Measurements from ENCODE around the gene OR52A1.

OR52A1 gene

GRCh38 chr11:5137996-5138395, 16.6 kb downstream of the OR52A1 start, which contains the start of gene OR52A5:
Gene OR52A5, minus strand, starts transcription at chr11:5138356. Its CDS starts 5,714 bp downstream, at chr11:5132642.
- H3K4me3 ChIP-seq (ENCODE audit: insufficient read depth, low read depth, low read length, poor library complexity, severe bottlenecking), result no peak within 1 kb of the TSS
- no peaks in the 10 kb centered on the region for H3K4me1 ChIP-seq (ENCODE audit: control insufficient read depth, insufficient read depth, low read length, poor library complexity, severe bottlenecking)

DNA sequence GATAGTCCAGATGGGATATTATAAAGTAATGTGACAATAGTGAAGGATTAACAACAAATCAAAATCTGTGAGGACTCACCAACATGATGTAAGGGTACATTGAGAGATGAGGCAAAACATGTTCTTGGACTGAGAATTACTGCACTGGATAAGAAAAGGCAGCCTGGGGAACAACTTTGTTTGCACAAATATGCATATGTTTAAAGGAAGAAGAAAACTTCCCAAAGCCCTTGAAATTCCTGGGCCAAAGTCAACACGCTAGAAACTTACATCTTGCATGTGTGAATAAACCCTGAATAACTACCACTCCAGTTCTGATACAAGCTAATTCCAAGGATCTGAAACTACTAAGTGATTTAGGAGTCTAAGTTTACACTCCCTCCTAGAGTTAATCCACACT, 17.5 kb downstream of the OR52A1 start:
- Histone ChIP-seq H3K27me3 (replicated peaks; ENCODE audit: control insufficient read depth, insufficient read depth, low read length, poor library complexity, severe bottlenecking) (no peaks in the 10 kb centered on the region), H3K4me1 (ENCODE audit: control insufficient read depth, insufficient read depth, low read length, poor library complexity, severe bottlenecking) (no peaks in the 10 kb centered on the region), H3K27ac (ENCODE audit: insufficient read depth, low read length, poor library complexity, severe bottlenecking) (no peak overlapping the region), H3K36me3 (ENCODE audit: control insufficient read depth, insufficient read depth, low read length) (no peaks in the 10 kb centered on the region), H3K4me3 (ENCODE audit: insufficient read depth, low read depth, low read length, poor library complexity, severe bottlenecking) (no peak overlapping the region), H3K9me3 (ENCODE audit: control insufficient read depth, low read length) (no peaks in the 10 kb centered on the region)
- DNase-seq, result no peak

More at GRCh38 chr11:5137996-5138395, 16.6 kb downstream of the OR52A1 start, which contains the start of gene OR52A5:
- Histone ChIP-seq H3K27me3 (replicated peaks; ENCODE audit: control insufficient read depth, insufficient read depth, low read length, poor library complexity, severe bottlenecking) (no peaks in the 10 kb centered on the region), H3K9me3 (ENCODE audit: control insufficient read depth, low read length) (no peaks in the 10 kb centered on the region), H3K36me3 (ENCODE audit: control insufficient read depth, insufficient read depth, low read length) (no peaks in the 10 kb centered on the region), H3K27ac (ENCODE audit: insufficient read depth, low read length, poor library complexity, severe bottlenecking) (no peak within 1 kb of the TSS)
- DNase-seq, result no peak

- no peaks in the 10 kb centered on the region for H3K36me3 ChIP-seq (ENCODE audit: control insufficient read depth, insufficient read depth, low read length)
- H3K27ac ChIP-seq (ENCODE audit: insufficient read depth, low read length, poor library complexity, severe bottlenecking), result no peak overlapping the region
- no peaks in the 10 kb centered on the region for H3K27me3 ChIP-seq (replicated peaks; ENCODE audit: control insufficient read depth, insufficient read depth, low read length, poor library complexity, severe bottlenecking)
- no peak for DNase-seq
- no peaks in the 10 kb centered on the region for H3K4me1 ChIP-seq (ENCODE audit: control insufficient read depth, insufficient read depth, low read length, poor library complexity, severe bottlenecking)
- no peak overlapping the region for H3K4me3 ChIP-seq (ENCODE audit: insufficient read depth, low read depth, low read length, poor library complexity, severe bottlenecking)
- no peaks in the 10 kb centered on the region for H3K9me3 ChIP-seq (ENCODE audit: control insufficient read depth, low read length)
Measured at GRCh38 chr11:5136261-5136660, 18.3 kb downstream of the OR52A1 start.

- H3K4me3 ChIP-seq (ENCODE audit: insufficient read depth, low read depth, low read length, poor library complexity, severe bottlenecking), result no peak overlapping the region
- no peaks in the 10 kb centered on the region for H3K9me3 ChIP-seq (ENCODE audit: control insufficient read depth, low read length)
- no peaks in the 10 kb centered on the region for H3K36me3 ChIP-seq (ENCODE audit: control insufficient read depth, insufficient read depth, low read length)
- no peak for DNase-seq
- no peak overlapping the region for H3K27ac ChIP-seq (ENCODE audit: insufficient read depth, low read length, poor library complexity, severe bottlenecking)
- no peaks in the 10 kb centered on the region for H3K27me3 ChIP-seq (replicated peaks; ENCODE audit: control insufficient read depth, insufficient read depth, low read length, poor library complexity, severe bottlenecking)
- H3K4me1 ChIP-seq (ENCODE audit: control insufficient read depth, insufficient read depth, low read length, poor library complexity, severe bottlenecking), result no peaks in the 10 kb centered on the region
Measured at GRCh38 chr11:5131584-5132335, 22.8 kb downstream of the OR52A1 start.

GRCh38 chr11:5129457-5129877, 25.1 kb downstream of the OR52A1 start:
- Histone ChIP-seq H3K27ac (ENCODE audit: insufficient read depth, low read length, poor library complexity, severe bottlenecking) (no peak overlapping the region), H3K9me3 (ENCODE audit: control insufficient read depth, low read length) (no peaks in the 10 kb centered on the region), H3K27me3 (replicated peaks; ENCODE audit: control insufficient read depth, insufficient read depth, low read length, poor library complexity, severe bottlenecking) (no peaks in the 10 kb centered on the region), H3K4me3 (ENCODE audit: insufficient read depth, low read depth, low read length, poor library complexity, severe bottlenecking) (no peak overlapping the region), H3K36me3 (ENCODE audit: control insufficient read depth, insufficient read depth, low read length) (no peaks in the 10 kb centered on the region), H3K4me1 (ENCODE audit: control insufficient read depth, insufficient read depth, low read length, poor library complexity, severe bottlenecking) (no peaks in the 10 kb centered on the region)
- no peak for DNase-seq

DNA sequence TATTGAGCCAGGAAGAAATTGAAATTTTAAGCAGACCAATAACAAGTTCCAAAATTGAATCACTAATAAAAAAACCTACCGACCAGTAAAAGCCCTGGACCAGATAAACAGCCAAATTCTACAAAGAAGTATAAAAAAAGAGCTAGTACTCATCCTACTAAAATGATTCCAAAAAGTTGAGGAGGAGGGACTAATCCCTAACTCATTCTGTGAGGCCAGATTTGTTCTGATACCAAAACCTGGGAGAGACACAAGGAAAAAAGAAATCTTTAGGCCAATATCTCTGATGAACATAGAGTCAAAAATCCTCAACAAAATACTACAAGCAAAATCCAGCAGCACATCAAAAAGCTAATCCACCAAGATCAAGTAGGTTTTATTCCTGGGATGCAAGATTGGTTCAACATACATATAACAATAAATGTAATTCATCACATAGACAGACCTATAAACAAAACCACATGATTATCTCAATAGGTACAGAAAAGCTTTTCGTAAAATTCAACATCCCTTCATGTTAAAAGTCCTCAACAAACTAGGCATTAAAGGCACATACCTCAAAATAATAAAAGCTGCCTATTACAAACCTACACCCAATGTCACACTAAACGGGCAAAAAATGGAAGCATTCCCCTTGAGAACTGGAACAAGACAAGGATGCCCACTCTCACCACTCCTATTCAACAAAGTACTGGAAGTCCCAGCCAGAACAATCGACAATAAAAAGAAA, 29.5 kb downstream of the OR52A1 start:
- Histone ChIP-seq H3K9me3 (ENCODE audit: control insufficient read depth, low read length) (no peaks in the 10 kb centered on the region), H3K27ac (ENCODE audit: insufficient read depth, low read length, poor library complexity, severe bottlenecking) (no peak overlapping the region), H3K27me3 (replicated peaks; ENCODE audit: control insufficient read depth, insufficient read depth, low read length, poor library complexity, severe bottlenecking) (no peaks in the 10 kb centered on the region), H3K36me3 (ENCODE audit: control insufficient read depth, insufficient read depth, low read length) (no peaks in the 10 kb centered on the region), H3K4me3 (ENCODE audit: insufficient read depth, low read depth, low read length, poor library complexity, severe bottlenecking) (no peak overlapping the region), H3K4me1 (ENCODE audit: control insufficient read depth, insufficient read depth, low read length, poor library complexity, severe bottlenecking) (no peaks in the 10 kb centered on the region)
- DNase-seq, result no peak

DNA sequence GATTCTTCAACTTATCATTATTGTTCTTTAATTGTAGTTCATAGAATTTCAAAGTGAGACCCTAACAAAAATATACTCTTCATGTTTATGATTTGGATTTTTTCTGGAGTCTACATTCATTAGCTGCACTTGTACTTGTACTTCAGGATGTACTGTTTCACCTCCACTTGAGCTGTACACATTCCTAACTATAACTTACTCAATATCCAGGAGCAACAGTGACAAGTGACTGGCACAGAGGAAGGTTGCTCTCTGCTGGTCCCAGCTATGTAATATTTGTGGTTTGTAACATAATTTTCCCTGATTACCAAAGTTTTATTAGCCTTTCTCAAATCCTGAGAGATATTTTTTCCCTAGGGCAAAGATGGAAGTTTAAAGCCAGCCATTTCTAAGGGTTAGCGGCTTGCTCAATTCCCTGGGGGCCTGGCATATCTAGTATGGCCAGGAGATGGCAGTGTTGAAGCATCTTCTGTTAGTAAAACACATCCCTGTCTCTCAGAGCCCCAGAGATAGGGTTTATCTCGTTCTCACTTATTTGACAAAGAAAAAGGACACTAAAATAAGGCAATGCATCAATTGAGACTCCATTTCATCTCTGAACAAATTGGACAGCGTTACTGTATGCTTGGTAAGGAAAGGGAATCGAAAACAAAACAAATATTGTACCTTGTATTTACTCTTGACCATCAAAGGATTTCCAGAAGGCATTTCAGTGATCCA, 30.6 kb downstream of the OR52A1 start:
- Histone ChIP-seq H3K9me3 (ENCODE audit: control insufficient read depth, low read length) (no peaks in the 10 kb centered on the region), H3K4me3 (ENCODE audit: insufficient read depth, low read depth, low read length, poor library complexity, severe bottlenecking) (no peak overlapping the region), H3K27me3 (replicated peaks; ENCODE audit: control insufficient read depth, insufficient read depth, low read length, poor library complexity, severe bottlenecking) (no peaks in the 10 kb centered on the region), H3K27ac (ENCODE audit: insufficient read depth, low read length, poor library complexity, severe bottlenecking) (no peak overlapping the region), H3K4me1 (ENCODE audit: control insufficient read depth, insufficient read depth, low read length, poor library complexity, severe bottlenecking) (no peaks in the 10 kb centered on the region), H3K36me3 (ENCODE audit: control insufficient read depth, insufficient read depth, low read length) (no peaks in the 10 kb centered on the region)
- DNase-seq, result peak in 1 of 3 donors; percentile 8

- H3K4me3 ChIP-seq (ENCODE audit: insufficient read depth, low read depth, low read length, poor library complexity, severe bottlenecking), result no peak overlapping the region
- H3K4me1 ChIP-seq (ENCODE audit: control insufficient read depth, insufficient read depth, low read length, poor library complexity, severe bottlenecking), result no peaks in the 10 kb centered on the region
- no peaks in the 10 kb centered on the region for H3K9me3 ChIP-seq (ENCODE audit: control insufficient read depth, low read length)
- DNase-seq, result no peak
- H3K27ac ChIP-seq (ENCODE audit: insufficient read depth, low read length, poor library complexity, severe bottlenecking), result no peak overlapping the region
- peaks cover 4% of the 10 kb centered on the region for H3K27me3 ChIP-seq (replicated peaks; ENCODE audit: control insufficient read depth, insufficient read depth, low read length, poor library complexity, severe bottlenecking)
- no peaks in the 10 kb centered on the region for H3K36me3 ChIP-seq (ENCODE audit: control insufficient read depth, insufficient read depth, low read length)
Measured at GRCh38 chr11:5118893-5119292, 35.7 kb downstream of the OR52A1 start.

DNA sequence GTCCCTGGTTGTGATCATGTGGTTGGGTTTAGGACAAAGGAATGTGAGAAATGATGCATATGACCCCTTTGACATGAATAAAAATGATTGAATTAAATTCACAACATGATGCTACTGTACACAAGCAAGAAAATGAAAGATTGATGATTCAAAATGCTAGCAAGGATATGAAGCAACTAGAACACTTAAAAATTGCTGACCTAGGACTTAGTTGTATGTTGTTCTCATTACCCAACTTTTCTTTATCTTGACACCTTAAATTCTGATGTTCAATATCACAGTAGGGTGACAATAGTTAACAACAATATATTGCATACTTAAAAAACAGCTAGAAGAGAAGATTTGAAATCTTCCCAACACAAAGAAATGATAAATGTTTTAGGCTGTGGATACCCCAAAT, 37.0 kb downstream of the OR52A1 start:
- Histone ChIP-seq H3K4me3 (ENCODE audit: insufficient read depth, low read depth, low read length, poor library complexity, severe bottlenecking) (no peak overlapping the region), H3K4me1 (ENCODE audit: control insufficient read depth, insufficient read depth, low read length, poor library complexity, severe bottlenecking) (no peaks in the 10 kb centered on the region), H3K9me3 (ENCODE audit: control insufficient read depth, low read length) (no peaks in the 10 kb centered on the region), H3K36me3 (ENCODE audit: control insufficient read depth, insufficient read depth, low read length) (no peaks in the 10 kb centered on the region), H3K27me3 (replicated peaks; ENCODE audit: control insufficient read depth, insufficient read depth, low read length, poor library complexity, severe bottlenecking) (peaks cover 4% of the 10 kb centered on the region), H3K27ac (ENCODE audit: insufficient read depth, low read length, poor library complexity, severe bottlenecking) (no peak overlapping the region)
- DNase-seq, result no peak

DNA sequence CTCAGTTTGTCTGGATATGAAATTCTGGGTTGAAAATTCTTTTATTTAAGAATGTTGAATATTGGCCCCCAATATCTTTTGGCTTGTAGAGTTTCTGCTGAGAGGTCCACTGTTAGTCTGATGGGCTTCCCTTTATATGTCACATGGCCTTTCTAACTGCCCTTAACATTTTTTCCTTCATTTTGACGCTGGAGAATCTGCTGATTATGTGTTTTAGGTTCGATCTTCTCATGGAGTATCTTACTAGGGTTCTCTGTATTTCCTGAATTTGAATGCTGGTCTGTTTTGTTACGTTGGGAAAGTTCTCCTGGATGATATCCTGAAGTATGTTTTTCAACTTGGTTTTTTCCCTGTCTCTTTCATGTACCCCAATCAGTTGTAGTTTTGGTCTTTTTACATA, 39.2 kb downstream of the OR52A1 start:
- no peak overlapping the region for H3K27ac ChIP-seq (ENCODE audit: insufficient read depth, low read length, poor library complexity, severe bottlenecking)
- H3K4me3 ChIP-seq (ENCODE audit: insufficient read depth, low read depth, low read length, poor library complexity, severe bottlenecking), result no peak overlapping the region
- peaks cover 4% of the 10 kb centered on the region for H3K27me3 ChIP-seq (replicated peaks; ENCODE audit: control insufficient read depth, insufficient read depth, low read length, poor library complexity, severe bottlenecking)
- no peaks in the 10 kb centered on the region for H3K36me3 ChIP-seq (ENCODE audit: control insufficient read depth, insufficient read depth, low read length)
- no peaks in the 10 kb centered on the region for H3K9me3 ChIP-seq (ENCODE audit: control insufficient read depth, low read length)
- DNase-seq, result no peak
- no peaks in the 10 kb centered on the region for H3K4me1 ChIP-seq (ENCODE audit: control insufficient read depth, insufficient read depth, low read length, poor library complexity, severe bottlenecking)
